Measurements from ENCODE around the gene SLC66A2.

DNA sequence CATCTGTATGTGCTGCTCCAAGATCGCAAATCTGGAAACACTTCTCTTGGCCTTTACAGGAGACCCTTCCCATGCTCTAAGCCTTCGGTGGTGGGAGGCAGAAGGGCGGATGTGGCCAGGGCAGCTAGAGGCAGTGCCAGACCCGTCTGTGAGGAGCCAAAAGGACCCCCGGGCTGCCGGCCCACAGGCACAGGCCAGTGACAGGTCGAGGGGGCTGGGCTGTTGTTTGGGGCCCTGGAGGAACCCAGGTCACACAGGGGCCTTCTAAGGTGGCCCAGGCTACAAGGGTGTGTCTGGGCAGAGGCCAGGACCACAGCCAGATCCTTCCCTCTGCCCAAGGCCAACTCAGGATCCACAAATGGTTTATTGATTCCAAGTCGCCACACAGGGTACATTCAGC is 49.4 kb downstream of the SLC66A2 start:
- TF ChIP-seq, protein P1, sequence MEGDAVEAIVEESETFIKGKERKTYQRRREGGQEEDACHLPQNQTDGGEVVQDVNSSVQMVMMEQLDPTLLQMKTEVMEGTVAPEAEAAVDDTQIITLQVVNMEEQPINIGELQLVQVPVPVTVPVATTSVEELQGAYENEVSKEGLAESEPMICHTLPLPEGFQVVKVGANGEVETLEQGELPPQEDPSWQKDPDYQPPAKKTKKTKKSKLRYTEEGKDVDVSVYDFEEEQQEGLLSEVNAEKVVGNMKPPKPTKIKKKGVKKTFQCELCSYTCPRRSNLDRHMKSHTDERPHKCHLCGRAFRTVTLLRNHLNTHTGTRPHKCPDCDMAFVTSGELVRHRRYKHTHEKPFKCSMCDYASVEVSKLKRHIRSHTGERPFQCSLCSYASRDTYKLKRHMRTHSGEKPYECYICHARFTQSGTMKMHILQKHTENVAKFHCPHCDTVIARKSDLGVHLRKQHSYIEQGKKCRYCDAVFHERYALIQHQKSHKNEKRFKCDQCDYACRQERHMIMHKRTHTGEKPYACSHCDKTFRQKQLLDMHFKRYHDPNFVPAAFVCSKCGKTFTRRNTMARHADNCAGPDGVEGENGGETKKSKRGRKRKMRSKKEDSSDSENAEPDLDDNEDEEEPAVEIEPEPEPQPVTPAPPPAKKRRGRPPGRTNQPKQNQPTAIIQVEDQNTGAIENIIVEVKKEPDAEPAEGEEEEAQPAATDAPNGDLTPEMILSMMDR (IDR thresholded peaks at IDR 0.05) = no peak
- TF ChIP-seq POLR2A (IDR thresholded peaks at IDR 0.05) = no peak
